Panc1 (cell line): ENCODE data around the gene SBF2. TPM values are rescaled to one million over a fixed set of nuclear protein-coding genes. Genes with fewer than 3 reads are reported as not detected.
A peak's percentile ranks its signal among the peaks of the same experiment; 100 is the strongest.

Experiments
- ATAC-seq: fragments of 200-7000 bp; cut with Tn5 transposase; 2 replicates; pipeline ENCODE4 v1.9.1; 2020; ENCODE audit warnings: mild to moderate bottlenecking, moderate library complexity
- BruUV-seq: library from RNA; stranded (reverse); fragments of 400-500 nt; replicated peaks from 2 replicates; lab custom pipeline; 2021; lab: Mats Ljungman, UMichigan
- CTCF ChIA-PET: fragments of 300-600 bp; sonication (Branson Sonifier 250); formaldehyde crosslinking; loops from one replicate; lab custom pipeline; 2022; ENCODE audit warnings: antibody characterized with exemption; lab: Charles Lee
- POLR2A ChIA-PET: fragments of 300-600 bp; sonication (Branson Sonifier 250); formaldehyde crosslinking; loops from one replicate; lab custom pipeline; 2022; ENCODE audit warnings: antibody characterized with exemption; lab: Charles Lee
- DNase-seq: peaks from one replicate; pipeline ENCODE4 v3.0.0-alpha.2; 2010; ENCODE audit warnings: low read depth, low spot score
- H3K27ac ChIP-seq: 2 replicates; pipeline ENCODE4 v1.5.1; 2011; ENCODE audit warnings: mild to moderate bottlenecking, low read length, inconsistent platforms
- H3K27me3 ChIP-seq: fragments of 200-500 bp; sonication (Bioruptor generic); 2 replicates; pipeline ENCODE4 v1.6.0; 2014; ENCODE audit warnings: low read length, inconsistent platforms; ENCODE audit not compliant: control insufficient read depth, insufficient read depth
- H3K36me3 ChIP-seq: fragments of 200-500 bp; sonication (Bioruptor generic); 2 replicates; pipeline ENCODE4 v1.5.1; 2014; ENCODE audit warnings: inconsistent platforms, mild to moderate bottlenecking, low read length, moderate library complexity; ENCODE audit not compliant: control insufficient read depth, insufficient read depth
- H3K4me1 ChIP-seq: 2 replicates; pipeline ENCODE4 v1.5.1; 2011; ENCODE audit warnings: inconsistent platforms, mild to moderate bottlenecking, low read length, moderate library complexity; ENCODE audit not compliant: control insufficient read depth, insufficient read depth
- H3K4me3 ChIP-seq, 2 experiments: 2 replicates each; pipeline ENCODE4 v1.5.1; 2011 to 2012; ENCODE audit warnings: low read depth in 2 of 2, low read length in 2 of 2, mild to moderate bottlenecking in 2 of 2, inconsistent platforms in 1 of 2, moderate library complexity in 1 of 2
- H3K9me3 ChIP-seq: fragments of 200-500 bp; sonication (Bioruptor generic); 2 replicates; pipeline ENCODE4 v1.5.1; 2014; ENCODE audit warnings: low read depth, mild to moderate bottlenecking, inconsistent platforms, low read length, moderate library complexity; ENCODE audit not compliant: control insufficient read depth, insufficient read depth
- POLR2AphosphoS5 ChIP-seq: IDR thresholded peaks from 2 replicates; pipeline ENCODE4 v1.6.1; 2012; ENCODE audit warnings: mild to moderate bottlenecking, low read depth, low read length, moderate library complexity
- SIN3A ChIP-seq: IDR thresholded peaks from 2 replicates; pipeline ENCODE4 v1.6.1; 2012; ENCODE audit warnings: low read depth, mild to moderate bottlenecking, low read length, moderate library complexity, borderline replicate concordance; ENCODE audit not compliant: insufficient read depth
- TCF7L2 ChIP-seq: IDR thresholded peaks from 2 replicates; pipeline ENCODE4 v1.6.1; 2011; ENCODE audit warnings: mild to moderate bottlenecking, low read depth, low read length, inconsistent platforms
- in situ Hi-C: cut with HindIII; loops from 2 replicates; pipeline ENCODE4 v1.10.0; 2016; ENCODE audit warnings: low sequenced_read_pairs, low pct_unique_long_range_greater_than_20kb
- intact Hi-C: fragments of 100-400 bp; cut with micrococcal nuclease; formaldehyde crosslinking; loops from one replicate; pipeline ENCODE4 v1.10.0; 2022; ENCODE audit not compliant: unreplicated experiment
- total RNA-seq: library from RNA; stranded (reverse); gene quantifications from one replicate; pipeline ENCODE4 v1.2.1, GENCODE V29; 2021; ENCODE audit not compliant: unreplicated experiment
- TF ChIP-seq, protein P1 (sequence below), 2 experiments: IDR thresholded peaks; 2 replicates each; pipeline ENCODE4 v1.6.1; 2011 to 2012; ENCODE audit warnings: low read depth in 2 of 2, control low read depth in 1 of 2, low read length in 1 of 2, mild to moderate bottlenecking in 1 of 2, moderate library complexity in 1 of 2; ENCODE audit not compliant: insufficient read depth in 1 of 2
- TF ChIP-seq, protein P2 (sequence below): fragments of 450-650 bp; IDR thresholded peaks from 2 replicates; pipeline ENCODE4 v1.5.1; 2017; ENCODE audit warnings: mild to moderate bottlenecking

The SBF2 gene
- total RNA-seq, 1 experiment from 2014 or later: 65.0 TPM

DNA sequence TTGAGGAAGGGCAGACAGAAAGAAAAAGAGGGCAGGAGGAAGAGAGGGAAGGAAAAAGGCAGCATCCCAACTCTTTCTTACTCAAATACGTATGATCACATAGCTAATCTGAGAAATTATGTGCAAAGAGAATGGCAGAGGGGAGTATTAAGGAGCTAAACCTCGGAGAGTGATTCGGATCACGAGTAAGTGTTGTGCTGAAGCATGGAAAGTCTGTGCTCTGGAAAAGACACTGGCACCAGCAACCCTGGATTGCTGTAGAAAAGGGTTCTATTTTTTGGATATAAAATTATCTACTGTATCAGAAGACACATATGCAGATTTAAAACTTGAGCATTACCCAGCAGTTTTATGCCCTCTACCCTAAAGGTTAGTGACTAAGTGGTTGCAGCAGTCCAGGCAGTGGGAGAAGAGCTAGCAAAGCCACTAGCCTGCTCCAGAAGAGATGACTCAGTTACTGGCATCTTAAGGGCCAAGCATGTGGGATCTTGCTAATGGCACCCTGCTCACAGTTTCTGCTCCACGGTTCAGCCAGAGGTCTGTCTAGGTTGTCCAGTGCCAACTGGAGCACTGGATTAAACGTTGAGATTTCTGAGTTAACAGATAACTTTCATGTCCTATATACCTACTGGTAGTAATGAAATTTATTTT is 478.4 kb downstream of the SBF2 start:
- peak; percentile 89 for ATAC-seq
- Histone ChIP-seq H3K4me1 (peaks cover 23% of the 10 kb centered on the region), H3K9me3 (no peaks in the 10 kb centered on the region), H3K27ac (peak overlapping the region; percentile 80), H3K4me3 (no peak overlapping the region), H3K36me3 (no peaks in the 10 kb centered on the region), H3K27me3 (no peaks in the 10 kb centered on the region)
- POLR2A ChIA-PET: no interaction called here
- no TSS peak for BruUV-seq
- CTCF ChIA-PET: no interaction called here
- TF ChIP-seq POLR2AphosphoS5 (no peak), SIN3A (no peak), TCF7L2 (no peak)
- TF ChIP-seq, protein P1, sequence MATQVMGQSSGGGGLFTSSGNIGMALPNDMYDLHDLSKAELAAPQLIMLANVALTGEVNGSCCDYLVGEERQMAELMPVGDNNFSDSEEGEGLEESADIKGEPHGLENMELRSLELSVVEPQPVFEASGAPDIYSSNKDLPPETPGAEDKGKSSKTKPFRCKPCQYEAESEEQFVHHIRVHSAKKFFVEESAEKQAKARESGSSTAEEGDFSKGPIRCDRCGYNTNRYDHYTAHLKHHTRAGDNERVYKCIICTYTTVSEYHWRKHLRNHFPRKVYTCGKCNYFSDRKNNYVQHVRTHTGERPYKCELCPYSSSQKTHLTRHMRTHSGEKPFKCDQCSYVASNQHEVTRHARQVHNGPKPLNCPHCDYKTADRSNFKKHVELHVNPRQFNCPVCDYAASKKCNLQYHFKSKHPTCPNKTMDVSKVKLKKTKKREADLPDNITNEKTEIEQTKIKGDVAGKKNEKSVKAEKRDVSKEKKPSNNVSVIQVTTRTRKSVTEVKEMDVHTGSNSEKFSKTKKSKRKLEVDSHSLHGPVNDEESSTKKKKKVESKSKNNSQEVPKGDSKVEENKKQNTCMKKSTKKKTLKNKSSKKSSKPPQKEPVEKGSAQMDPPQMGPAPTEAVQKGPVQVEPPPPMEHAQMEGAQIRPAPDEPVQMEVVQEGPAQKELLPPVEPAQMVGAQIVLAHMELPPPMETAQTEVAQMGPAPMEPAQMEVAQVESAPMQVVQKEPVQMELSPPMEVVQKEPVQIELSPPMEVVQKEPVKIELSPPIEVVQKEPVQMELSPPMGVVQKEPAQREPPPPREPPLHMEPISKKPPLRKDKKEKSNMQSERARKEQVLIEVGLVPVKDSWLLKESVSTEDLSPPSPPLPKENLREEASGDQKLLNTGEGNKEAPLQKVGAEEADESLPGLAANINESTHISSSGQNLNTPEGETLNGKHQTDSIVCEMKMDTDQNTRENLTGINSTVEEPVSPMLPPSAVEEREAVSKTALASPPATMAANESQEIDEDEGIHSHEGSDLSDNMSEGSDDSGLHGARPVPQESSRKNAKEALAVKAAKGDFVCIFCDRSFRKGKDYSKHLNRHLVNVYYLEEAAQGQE (IDR thresholded peaks at IDR 0.05; ENCODE audit: insufficient read depth in 1 of 2, low read depth in 2 of 2, low read length in 1 of 2): no peak
- TF ChIP-seq, protein P2, sequence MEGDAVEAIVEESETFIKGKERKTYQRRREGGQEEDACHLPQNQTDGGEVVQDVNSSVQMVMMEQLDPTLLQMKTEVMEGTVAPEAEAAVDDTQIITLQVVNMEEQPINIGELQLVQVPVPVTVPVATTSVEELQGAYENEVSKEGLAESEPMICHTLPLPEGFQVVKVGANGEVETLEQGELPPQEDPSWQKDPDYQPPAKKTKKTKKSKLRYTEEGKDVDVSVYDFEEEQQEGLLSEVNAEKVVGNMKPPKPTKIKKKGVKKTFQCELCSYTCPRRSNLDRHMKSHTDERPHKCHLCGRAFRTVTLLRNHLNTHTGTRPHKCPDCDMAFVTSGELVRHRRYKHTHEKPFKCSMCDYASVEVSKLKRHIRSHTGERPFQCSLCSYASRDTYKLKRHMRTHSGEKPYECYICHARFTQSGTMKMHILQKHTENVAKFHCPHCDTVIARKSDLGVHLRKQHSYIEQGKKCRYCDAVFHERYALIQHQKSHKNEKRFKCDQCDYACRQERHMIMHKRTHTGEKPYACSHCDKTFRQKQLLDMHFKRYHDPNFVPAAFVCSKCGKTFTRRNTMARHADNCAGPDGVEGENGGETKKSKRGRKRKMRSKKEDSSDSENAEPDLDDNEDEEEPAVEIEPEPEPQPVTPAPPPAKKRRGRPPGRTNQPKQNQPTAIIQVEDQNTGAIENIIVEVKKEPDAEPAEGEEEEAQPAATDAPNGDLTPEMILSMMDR: no peak
- peak; percentile 70 for DNase-seq
- in situ Hi-C loops (no loop called here), intact Hi-C loops (no loop called here)

DNA sequence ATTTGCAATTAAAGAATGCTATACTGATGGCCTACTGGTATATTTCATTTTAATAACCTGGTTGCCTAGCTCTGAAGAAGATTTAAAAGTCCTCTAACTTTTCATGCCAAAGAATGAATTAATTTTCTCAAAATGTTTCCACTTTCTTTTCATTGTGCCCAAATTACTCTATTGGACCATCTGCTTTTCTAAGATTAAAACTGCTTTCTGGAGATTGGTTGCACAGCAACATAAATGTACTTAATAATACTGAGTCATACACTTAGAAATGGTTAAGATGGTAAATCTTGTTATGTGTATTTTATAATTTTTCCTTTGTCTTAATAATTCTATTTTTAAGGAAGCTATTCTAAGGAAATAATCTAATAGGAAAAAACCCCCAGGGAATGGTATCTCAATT is 479.9 kb downstream of the SBF2 start:
- in situ Hi-C loops (no loop called here), intact Hi-C loops (no loop called here)
- Histone ChIP-seq H3K4me3 (no peak overlapping the region), H3K27ac (peak overlapping the region; percentile 52; the same call in 1 of the 2 replicates), H3K4me1 (peaks cover 11% of the 10 kb centered on the region), H3K9me3 (no peaks in the 10 kb centered on the region), H3K36me3 (no peaks in the 10 kb centered on the region), H3K27me3 (no peaks in the 10 kb centered on the region)
- no TSS peak for BruUV-seq
- ChIA-PET CTCF (no interaction called here), POLR2A (no interaction called here)
- DNase-seq (no peak), ATAC-seq (no peak)
- TF ChIP-seq, protein P1 (IDR thresholded peaks at IDR 0.05; ENCODE audit: insufficient read depth in 1 of 2, low read depth in 2 of 2, low read length in 1 of 2): no peak
- TF ChIP-seq POLR2AphosphoS5 (no peak), SIN3A (no peak), TCF7L2 (no peak)
- TF ChIP-seq, protein P2: no peak
